HG02610 (cell line): ENCODE data around the gene PTGS1.
A peak's percentile ranks its signal among the peaks of the same experiment; 100 is the strongest.
"Not testable (repeated sequence)": the region's sequence is repeated elsewhere in the genome, so short reads cannot be mapped to it uniquely, and the experiment has no call there.

ENCODE experiments used
- ATAC-seq: cut with Tn5 transposase; IDR thresholded peaks from one replicate; pipeline ENCODE4 v1.9.1; 2021; ENCODE audit warnings: mild to moderate bottlenecking, moderate library complexity; ENCODE audit not compliant: unreplicated experiment

The PTGS1 gene

GRCh38 chr9:122346478-122347347 is 24.1 kb upstream of the PTGS1 start:
- ATAC-seq, result no peak

GRCh38 chr9:122347348-122348287 is 23.2 kb upstream of the PTGS1 start:
- ATAC-seq, result no peak

- ATAC-seq, result no peak
These were observed 22.5 kb upstream of the PTGS1 start for GRCh38 chr9:122348288-122348777.

- no peak for ATAC-seq
These were observed 22.0 kb upstream of the PTGS1 start for GRCh38 chr9:122348791-122349190.

GRCh38 chr9:122349201-122349600 is 21.6 kb upstream of the PTGS1 start:
- ATAC-seq, result no peak

GRCh38 chr9:122350577-122351355 is 20.1 kb upstream of the PTGS1 start:
- peak; percentile 83 for ATAC-seq

GRCh38 chr9:122354536-122355199 is 16.2 kb upstream of the PTGS1 start:
- no peak for ATAC-seq

GRCh38 chr9:122355336-122355875 is 15.4 kb upstream of the PTGS1 start:
- ATAC-seq, result no peak

GRCh38 chr9:122356627-122357026 is 14.2 kb upstream of the PTGS1 start:
- no peak for ATAC-seq

GRCh38 chr9:122360891-122361290 is 9.9 kb upstream of the PTGS1 start:
- no peak for ATAC-seq

GRCh38 chr9:122363131-122363530 is 7.7 kb upstream of the PTGS1 start:
- not testable (repeated sequence) for ATAC-seq

- no peak for ATAC-seq
These were observed 6.6 kb upstream of the PTGS1 start for GRCh38 chr9:122364117-122364782.

GRCh38 chr9:122364783-122365150 is 6.1 kb upstream of the PTGS1 start:
- ATAC-seq, result no peak

- no peak for ATAC-seq
These were observed 4.7 kb upstream of the PTGS1 start for GRCh38 chr9:122366074-122366660.

GRCh38 chr9:122367065-122367464 is 3.8 kb upstream of the PTGS1 start:
- no peak for ATAC-seq

- no peak for ATAC-seq
These were observed 2.9 kb upstream of the PTGS1 start for GRCh38 chr9:122367774-122368460.

GRCh38 chr9:122368642-122369041 is 2.2 kb upstream of the PTGS1 start:
- no peak for ATAC-seq

GRCh38 chr9:122370303-122370702 is 521 bp upstream of the PTGS1 start:
- ATAC-seq, result peak; percentile 39
